A673 (cell line): ENCODE measurements around the gene FAM120AOS. TPM values are rescaled to one million over a fixed set of nuclear protein-coding genes. Genes with fewer than 3 reads are reported as not detected.

Source experiments
- BruUV-seq: library from RNA; stranded (reverse); fragments of 400-500 nt; replicated peaks from 2 replicates; lab custom pipeline; 2021; lab: Mats Ljungman, UMichigan
- CTCF ChIA-PET: fragments of 300-600 bp; sonication (Branson Sonifier 250); formaldehyde crosslinking; loops from one replicate; lab custom pipeline; 2022; ENCODE audit warnings: antibody characterized with exemption; lab: Charles Lee
- POLR2A ChIA-PET: fragments of 300-600 bp; sonication (Branson Sonifier 250); formaldehyde crosslinking; loops from one replicate; lab custom pipeline; 2022; ENCODE audit warnings: antibody characterized with exemption; ENCODE audit not compliant: low non-redundant PET; lab: Charles Lee
- DNase-seq: peaks from one replicate; pipeline ENCODE4 v3.0.0-alpha.2; 2015; ENCODE audit warnings: low spot score
- H3K27ac ChIP-seq: fragments of 200-600 bp; sonication (generic); 2 replicates; pipeline ENCODE4 v1.5.1; 2016; ENCODE audit warnings: mixed run types, low read depth, mild to moderate bottlenecking, mixed read lengths, antibody characterized with exemption, low read length; ENCODE audit not compliant: poor library complexity, severe bottlenecking
- H3K27me3 ChIP-seq: fragments of 200-600 bp; sonication (generic); replicated peaks from 2 replicates; pipeline ENCODE4 v1.6.1; 2017; ENCODE audit warnings: mixed run types, low read depth, mild to moderate bottlenecking, mixed read lengths, antibody characterized with exemption, low read length; ENCODE audit not compliant: insufficient read depth, poor library complexity
- H3K36me3 ChIP-seq: fragments of 200-600 bp; sonication (generic); 2 replicates; pipeline ENCODE4 v1.6.1; 2016; ENCODE audit warnings: mixed run types, mild to moderate bottlenecking, mixed read lengths, antibody characterized with exemption, low read length; ENCODE audit not compliant: insufficient read depth, poor library complexity, severe bottlenecking
- H3K4me1 ChIP-seq: fragments of 200-600 bp; sonication (generic); 2 replicates; pipeline ENCODE4 v1.6.1; 2017; ENCODE audit warnings: mixed run types, mild to moderate bottlenecking, mixed read lengths, antibody characterized with exemption, low read length; ENCODE audit not compliant: insufficient read depth, poor library complexity, severe bottlenecking
- H3K4me3 ChIP-seq: fragments of 200-600 bp; sonication (generic); 2 replicates; pipeline ENCODE4 v1.5.1; 2016; ENCODE audit warnings: low read depth, mixed run types, mild to moderate bottlenecking, mixed read lengths, low read length; ENCODE audit not compliant: poor library complexity, severe bottlenecking
- H3K9me3 ChIP-seq: fragments of 200-600 bp; sonication (generic); 2 replicates; pipeline ENCODE4 v1.6.1; 2016; ENCODE audit warnings: mixed run types, low read depth, mild to moderate bottlenecking, mixed read lengths, antibody characterized with exemption, low read length; ENCODE audit not compliant: poor library complexity, severe bottlenecking
- CTCF ChIP-seq: fragments of 300-800, 200-600 bp; sonication (generic); conservative IDR thresholded peaks from 2 replicates; pipeline ENCODE4 v1.5.1; 2017; ENCODE audit warnings: low read depth, mild to moderate bottlenecking, antibody characterized with exemption, low read length, moderate library complexity, mixed read lengths
- EZH2 ChIP-seq: fragments of 200-600 bp; sonication (generic); IDR thresholded peaks from 2 replicates; pipeline ENCODE4 v1.6.1; 2017; ENCODE audit warnings: borderline replicate concordance, low read depth, mild to moderate bottlenecking, mixed read lengths, antibody characterized with exemption, low read length; ENCODE audit not compliant: poor library complexity, severe bottlenecking
- intact Hi-C: fragments of 100-400 bp; cut with micrococcal nuclease; formaldehyde crosslinking; loops from one replicate; pipeline ENCODE4 v1.10.0; 2022; ENCODE audit not compliant: unreplicated experiment
- total RNA-seq: library from RNA; stranded (reverse); gene quantifications from 2 replicates; pipeline ENCODE4 v1.2.3, GENCODE V29; 2021

FAM120AOS gene
- total RNA-seq, 1 experiment from 2014 or later: 34.5 TPM

DNA sequence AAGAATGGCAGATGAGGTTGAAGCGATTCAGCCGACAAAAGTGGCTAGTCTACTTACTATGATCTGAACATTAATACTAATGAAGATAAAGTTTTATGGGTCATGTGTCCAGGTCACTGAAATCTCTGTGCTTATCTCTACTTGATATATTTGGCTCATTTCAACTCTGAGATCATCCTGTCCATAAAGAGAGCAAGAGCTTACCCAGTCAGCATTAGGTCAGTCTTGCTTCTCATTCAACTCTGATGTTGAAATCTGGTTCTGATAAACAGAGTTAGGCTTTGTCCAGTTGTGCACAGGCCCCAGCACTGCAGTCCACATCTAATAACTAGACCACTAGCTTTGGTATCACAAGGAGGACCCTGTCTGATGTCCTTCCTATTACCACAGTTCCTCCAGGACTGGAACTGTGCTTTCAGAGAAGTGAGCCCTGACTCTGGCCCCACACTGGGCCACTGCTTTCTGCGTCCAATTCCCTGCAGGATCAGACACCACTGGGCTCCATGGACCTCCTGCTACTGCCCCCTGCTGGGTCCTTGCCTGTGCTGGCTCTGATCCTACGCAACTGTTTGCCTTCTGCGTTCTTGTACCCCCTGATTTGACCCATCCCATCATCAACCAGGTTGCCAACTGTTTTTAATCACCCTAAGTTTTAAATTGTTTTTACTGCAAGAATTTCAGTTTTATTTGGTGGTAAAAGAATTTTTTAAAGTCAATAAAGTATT, 25.6 kb downstream of the FAM120AOS start:
- no peak overlapping the region for H3K27ac ChIP-seq
- no peaks in the 10 kb centered on the region for H3K27me3 ChIP-seq
- H3K9me3 ChIP-seq: no peaks in the 10 kb centered on the region
- POLR2A ChIA-PET: no interaction called here
- no peaks in the 10 kb centered on the region for H3K4me1 ChIP-seq
- CTCF ChIA-PET: no interaction called here
- DNase-seq: no peak
- intact Hi-C loops: no loop called here
- BruUV-seq: no TSS peak
- H3K4me3 ChIP-seq: no peak overlapping the region
- TF ChIP-seq CTCF (peak; percentile 34; the same call in 1 of the 2 replicates), EZH2 (no peak)
- H3K36me3 ChIP-seq: no peaks in the 10 kb centered on the region

GRCh38 chr9:93422977-93423616, 30.3 kb downstream of the FAM120AOS start:
- CTCF ChIA-PET: no interaction called here
- POLR2A ChIA-PET: interaction anchor here (0.6 kb wide), 1 partner anchor 57 kb away, joined by 3 read pairs; no protein-coding TSS in a partner anchor
- DNase-seq: no peak
- Histone ChIP-seq H3K36me3 (no peaks in the 10 kb centered on the region), H3K27ac (no peak overlapping the region), H3K9me3 (no peaks in the 10 kb centered on the region), H3K4me3 (no peak overlapping the region), H3K4me1 (no peaks in the 10 kb centered on the region), H3K27me3 (no peaks in the 10 kb centered on the region)
- TF ChIP-seq EZH2 (no peak), CTCF (no peak)
- BruUV-seq: no TSS peak
- intact Hi-C loops: no loop called here

DNA sequence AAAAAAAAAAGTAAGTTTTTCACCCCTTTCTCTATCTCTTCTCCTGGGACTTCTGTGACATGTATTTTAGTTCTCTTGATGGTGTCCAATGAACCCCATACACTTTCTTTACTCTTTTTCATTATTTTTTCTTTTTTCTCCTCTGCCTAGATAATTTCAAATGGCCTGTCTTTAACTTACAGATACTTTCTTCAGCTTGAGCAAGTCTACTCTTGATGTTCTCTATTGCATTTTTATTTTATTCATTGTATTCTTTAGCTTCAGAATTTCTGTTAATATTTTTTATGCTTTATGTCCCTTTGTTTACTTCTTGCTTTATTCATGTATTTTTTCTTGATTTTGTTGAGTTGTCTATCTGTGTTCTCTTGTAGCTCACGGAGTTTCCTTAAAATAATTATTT, 34.4 kb downstream of the FAM120AOS start:
- no peak overlapping the region for H3K27ac ChIP-seq
- H3K4me3 ChIP-seq: no peak overlapping the region
- TF ChIP-seq EZH2: no peak
- TF ChIP-seq CTCF: no peak
- BruUV-seq: no TSS peak
- H3K4me1 ChIP-seq: no peaks in the 10 kb centered on the region
- no peaks in the 10 kb centered on the region for H3K36me3 ChIP-seq
- CTCF ChIA-PET: no interaction called here
- no peak for DNase-seq
- H3K27me3 ChIP-seq: no peaks in the 10 kb centered on the region
- POLR2A ChIA-PET: interaction anchor here (0.9 kb wide), 1 partner anchor 79 kb away, joined by 15 read pairs; no protein-coding TSS in a partner anchor
- H3K9me3 ChIP-seq: no peaks in the 10 kb centered on the region
- intact Hi-C loops: no loop called here
